Karpas-422 (cell line): Measurements from ENCODE around the gene CLCN4. TPM values are rescaled to one million over a fixed set of nuclear protein-coding genes. Genes with fewer than 3 reads are reported as not detected.

Source experiments
- DNase-seq: peaks from one replicate; pipeline ENCODE4 v3.0.0-alpha.2; 2015
- H2AFZ ChIP-seq: fragments of 200-600 bp; sonication (generic); 2 replicates; pipeline ENCODE4 v1.6.1; 2014; ENCODE audit warnings: antibody characterized with exemption, low read length, mixed read lengths
- H3K27ac ChIP-seq: fragments of 200-600 bp; sonication (generic); 2 replicates; pipeline ENCODE4 v1.5.1; 2014; ENCODE audit warnings: mild to moderate bottlenecking, low read length, moderate library complexity
- H3K27me3 ChIP-seq: fragments of 200-600 bp; sonication (generic); 2 replicates; pipeline ENCODE4 v1.6.1; 2014; ENCODE audit warnings: low read length, mixed read lengths
- H3K36me3 ChIP-seq: fragments of 200-600 bp; sonication (generic); 2 replicates; pipeline ENCODE4 v1.6.1; 2014; ENCODE audit warnings: low read length, mixed read lengths; ENCODE audit not compliant: insufficient read depth
- H3K4me1 ChIP-seq: fragments of 200-600 bp; sonication (generic); 2 replicates; pipeline ENCODE4 v1.6.1; 2014; ENCODE audit warnings: mild to moderate bottlenecking, low read length, mixed read lengths
- H3K4me2 ChIP-seq: fragments of 200-600 bp; sonication (generic); 2 replicates; pipeline ENCODE4 v1.6.1; 2014; ENCODE audit warnings: low read length, low read depth, mild to moderate bottlenecking; ENCODE audit not compliant: poor library complexity, severe bottlenecking
- H3K4me3 ChIP-seq: fragments of 200-600 bp; sonication (generic); 2 replicates; pipeline ENCODE4 v1.5.1; 2014; ENCODE audit warnings: mild to moderate bottlenecking, antibody characterized with exemption, low read length, mixed read lengths
- H3K79me2 ChIP-seq: fragments of 200-600 bp; sonication (generic); 2 replicates; pipeline ENCODE4 v1.6.1; 2014; ENCODE audit warnings: mild to moderate bottlenecking, low read length, mixed read lengths
- H3K9ac ChIP-seq: fragments of 200-600 bp; sonication (generic); 2 replicates; pipeline ENCODE4 v1.6.0; 2014; ENCODE audit warnings: low read length
- H3K9me2 ChIP-seq: fragments of 200-600 bp; sonication (generic), shearing (Covaris generic); replicated peaks from 2 replicates; pipeline ENCODE4 v1.6.0; 2014; ENCODE audit warnings: mild to moderate bottlenecking, low read length, moderate library complexity; ENCODE audit not compliant: insufficient read depth
- H3K9me3 ChIP-seq: fragments of 300-700, 200-600 bp; sonication (generic); 2 replicates; pipeline ENCODE4 v1.6.1; 2014; ENCODE audit warnings: low read length, mixed read lengths
- H4K20me1 ChIP-seq: fragments of 200-600 bp; sonication (generic); 2 replicates; pipeline ENCODE4 v1.6.1; 2014; ENCODE audit warnings: mild to moderate bottlenecking, antibody characterized with exemption, low read length, low read depth; ENCODE audit not compliant: insufficient read depth
- total RNA-seq: library from RNA; depleted of rRNA; stranded (reverse); fragments of >200 nt; shearing (Covaris generic); gene quantifications from 2 replicates; pipeline ENCODE4 v1.2.3, GENCODE V29; 2014; ENCODE audit warnings: low replicate concordance

The CLCN4 gene
- total RNA-seq, 1 experiment from 2014 or later, result 6.3 TPM

DNA sequence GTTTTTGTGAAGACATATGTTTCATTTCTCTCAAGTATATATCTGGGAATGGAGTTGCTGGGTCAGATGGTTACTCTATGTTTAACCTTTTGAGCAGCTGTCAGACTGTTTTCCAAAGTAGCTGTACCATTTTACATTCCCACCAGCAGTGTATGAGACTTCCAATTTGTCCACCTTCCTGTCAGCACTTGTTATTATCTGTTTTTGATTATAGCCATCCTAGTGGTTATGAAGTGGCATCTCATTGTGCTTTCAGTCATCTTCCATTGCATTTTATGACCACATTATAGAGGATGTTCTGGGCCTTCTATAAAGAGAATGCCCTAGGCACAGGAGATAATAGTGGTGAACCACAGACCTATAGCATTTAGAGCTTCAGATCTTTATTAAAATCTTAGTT lies 39.2 kb downstream of the CLCN4 start:
- H3K4me3 ChIP-seq, result no peak overlapping the region

DNA sequence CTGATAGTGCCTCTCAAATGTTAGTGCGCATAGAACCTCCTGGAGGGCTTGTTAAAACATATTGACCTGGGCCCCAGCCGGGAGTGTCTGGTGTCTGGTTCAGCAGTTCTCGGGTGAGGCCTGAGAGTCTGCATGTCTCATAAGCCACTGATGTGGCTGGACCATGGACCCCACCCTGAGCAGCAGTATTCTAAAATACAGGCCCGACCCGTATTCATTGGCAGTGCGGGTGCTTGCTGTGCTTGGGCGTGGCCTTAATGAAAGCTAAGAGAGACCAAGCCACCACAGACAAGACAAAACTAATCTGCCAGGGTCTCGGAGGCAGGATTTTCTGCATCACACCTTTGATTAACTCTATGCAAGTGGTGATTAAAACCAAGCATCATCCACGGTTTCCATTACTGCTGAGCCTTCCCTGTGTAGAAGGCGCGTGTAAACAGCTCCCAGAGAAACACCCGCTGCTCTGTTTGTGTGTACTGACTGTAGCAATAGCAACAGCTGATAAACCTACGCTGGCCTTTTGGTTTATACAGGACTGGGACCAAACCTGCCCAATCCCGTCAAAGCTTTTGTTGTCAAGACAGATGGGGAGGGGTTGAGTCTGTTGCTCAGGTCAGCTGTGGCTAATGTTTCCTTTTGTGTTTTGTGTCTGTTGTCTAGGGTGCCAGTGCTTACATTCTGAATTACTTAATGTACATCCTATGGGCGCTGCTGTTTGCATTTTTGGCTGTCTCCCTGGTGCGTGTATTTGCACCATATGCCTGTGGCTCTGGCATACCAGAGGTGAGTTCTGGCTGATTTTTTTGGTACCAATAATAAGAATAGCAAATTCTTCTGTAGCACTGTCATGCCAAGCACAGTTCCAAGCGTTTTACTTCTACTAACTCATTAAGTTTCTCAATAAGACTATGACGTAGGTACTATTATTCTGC lies 40.8 kb downstream of the CLCN4 start:
- DNase-seq, result no peak
- Histone ChIP-seq H3K4me2 (no peak overlapping the region), H3K79me2 (no peaks in the 10 kb centered on the region), H2AFZ (no peak overlapping the region), H3K4me1 (peaks cover 18% of the 10 kb centered on the region), H3K27ac (no peak overlapping the region), H3K9me2 (no peaks in the 10 kb centered on the region), H3K36me3 (no peaks in the 10 kb centered on the region), H3K9me3 (no peaks in the 10 kb centered on the region), H3K27me3 (no peaks in the 10 kb centered on the region), H3K9ac (no peak overlapping the region), H4K20me1 (no peaks in the 10 kb centered on the region), H3K4me3 (no peak overlapping the region)

More for the DNA sequence above, 39.2 kb downstream of the CLCN4 start:
- Histone ChIP-seq H3K9ac (no peak overlapping the region), H3K27me3 (no peaks in the 10 kb centered on the region), H3K4me1 (peaks cover 18% of the 10 kb centered on the region), H4K20me1 (no peaks in the 10 kb centered on the region), H3K9me3 (no peaks in the 10 kb centered on the region), H3K9me2 (no peaks in the 10 kb centered on the region), H2AFZ (no peak overlapping the region), H3K36me3 (no peaks in the 10 kb centered on the region), H3K27ac (no peak overlapping the region), H3K79me2 (no peaks in the 10 kb centered on the region), H3K4me2 (no peak overlapping the region)
- no peak for DNase-seq

DNA sequence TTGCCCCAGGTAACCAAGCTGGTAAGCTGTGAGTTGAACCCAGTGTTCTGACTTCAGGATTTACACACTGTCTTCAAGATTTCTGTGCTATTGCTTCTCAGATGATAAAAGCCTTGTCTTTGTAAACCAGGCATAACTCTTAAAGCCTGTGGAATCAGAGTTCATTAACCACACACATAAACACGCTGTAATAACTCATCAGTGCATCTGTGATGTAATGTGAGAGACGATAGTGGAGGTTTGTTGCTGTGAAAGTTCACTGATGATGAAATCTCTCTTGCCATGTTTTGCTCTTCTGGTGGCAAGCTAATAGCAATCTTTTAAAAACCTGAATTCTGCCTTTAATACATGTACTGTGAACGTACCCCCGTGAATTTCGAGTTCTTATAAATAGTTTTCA lies 41.5 kb downstream of the CLCN4 start:
- no peak for DNase-seq
- Histone ChIP-seq H3K27ac (no peak overlapping the region), H4K20me1 (no peaks in the 10 kb centered on the region), H3K9me3 (no peaks in the 10 kb centered on the region), H3K4me2 (no peak overlapping the region), H3K27me3 (no peaks in the 10 kb centered on the region), H3K36me3 (no peaks in the 10 kb centered on the region), H3K9ac (no peak overlapping the region), H3K79me2 (no peaks in the 10 kb centered on the region), H3K4me3 (no peak overlapping the region), H2AFZ (no peak overlapping the region), H3K4me1 (peaks cover 18% of the 10 kb centered on the region), H3K9me2 (no peaks in the 10 kb centered on the region)

DNA sequence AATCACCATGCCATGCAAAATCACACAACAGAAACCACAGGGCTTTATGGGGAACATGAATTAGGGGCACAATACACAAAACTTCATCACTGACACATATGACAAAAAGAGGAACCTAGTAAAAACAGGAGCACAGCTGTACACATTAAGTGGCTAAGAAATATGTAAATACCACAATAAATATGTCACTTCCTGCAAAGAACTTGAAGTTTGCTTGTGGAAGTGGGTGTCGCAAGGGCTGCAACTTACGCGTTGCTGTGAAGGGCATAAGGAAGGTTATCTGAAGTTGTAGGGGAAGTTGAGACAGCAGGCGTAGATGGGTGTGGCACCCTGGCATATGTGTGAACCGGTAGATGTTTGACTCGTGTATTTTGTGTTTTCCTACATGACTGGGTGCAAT lies 42.4 kb downstream of the CLCN4 start:
- H4K20me1 ChIP-seq, result no peaks in the 10 kb centered on the region
- H3K4me1 ChIP-seq, result peaks cover 18% of the 10 kb centered on the region
- no peaks in the 10 kb centered on the region for H3K79me2 ChIP-seq
- H3K36me3 ChIP-seq, result no peaks in the 10 kb centered on the region
- DNase-seq, result peak; percentile 88
- H3K27me3 ChIP-seq, result no peaks in the 10 kb centered on the region
- H3K9me3 ChIP-seq, result no peaks in the 10 kb centered on the region
- H3K27ac ChIP-seq, result peak overlapping the region; percentile 58
- H2AFZ ChIP-seq, result no peak overlapping the region
- no peaks in the 10 kb centered on the region for H3K9me2 ChIP-seq
- no peak overlapping the region for H3K4me3 ChIP-seq
- no peak overlapping the region for H3K9ac ChIP-seq
- peak overlapping the region; percentile 14 for H3K4me2 ChIP-seq

DNA sequence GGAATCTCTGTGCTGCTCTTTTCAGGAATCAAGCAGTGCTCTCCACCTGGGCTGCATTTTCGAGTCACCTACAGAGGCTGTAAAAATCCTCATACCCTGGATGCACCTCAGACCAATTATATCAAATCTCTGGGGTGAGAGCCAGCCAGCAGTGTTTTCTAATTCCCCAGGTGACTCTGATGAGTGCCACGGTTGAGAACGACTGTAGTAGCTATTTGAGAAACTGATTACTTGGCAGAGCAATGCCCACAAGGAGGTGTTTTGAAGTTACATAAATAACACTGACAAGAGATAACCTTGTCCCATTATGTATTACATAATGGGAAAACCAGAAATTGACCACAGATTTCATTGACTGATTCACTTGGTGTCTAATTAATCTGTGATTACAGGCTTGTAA lies 46.8 kb downstream of the CLCN4 start:
- Histone ChIP-seq H3K4me2 (no peak overlapping the region), H3K27ac (no peak overlapping the region), H4K20me1 (no peaks in the 10 kb centered on the region), H3K9me2 (no peaks in the 10 kb centered on the region), H3K27me3 (no peaks in the 10 kb centered on the region), H3K9me3 (no peaks in the 10 kb centered on the region), H3K4me3 (no peak overlapping the region), H3K79me2 (no peaks in the 10 kb centered on the region), H3K36me3 (no peaks in the 10 kb centered on the region), H3K4me1 (peaks cover 17% of the 10 kb centered on the region), H2AFZ (no peak overlapping the region), H3K9ac (no peak overlapping the region)
- DNase-seq, result no peak

DNA sequence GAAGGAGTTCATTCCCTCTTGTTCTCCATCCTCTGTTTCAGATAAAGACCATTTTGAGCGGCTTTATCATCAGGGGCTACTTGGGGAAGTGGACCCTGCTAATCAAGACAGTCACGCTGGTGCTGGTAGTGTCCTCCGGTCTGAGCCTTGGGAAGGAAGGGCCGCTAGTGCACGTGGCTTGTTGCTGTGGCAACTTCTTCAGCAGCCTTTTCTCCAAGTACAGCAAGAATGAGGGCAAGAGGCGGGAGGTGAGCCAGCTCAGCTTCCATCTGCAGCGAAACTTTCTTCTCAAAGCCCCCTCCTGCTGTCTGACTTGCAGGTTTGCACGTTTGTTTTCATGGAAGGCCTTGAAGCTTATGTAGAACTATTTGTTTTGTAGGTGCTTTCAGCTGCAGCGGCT lies 49.5 kb downstream of the CLCN4 start:
- Histone ChIP-seq H3K9me3 (no peaks in the 10 kb centered on the region), H3K4me1 (no peaks in the 10 kb centered on the region), H3K4me3 (no peak overlapping the region), H3K79me2 (no peaks in the 10 kb centered on the region), H3K27ac (no peak overlapping the region), H2AFZ (no peak overlapping the region), H3K4me2 (no peak overlapping the region), H3K9ac (no peak overlapping the region), H3K36me3 (no peaks in the 10 kb centered on the region), H4K20me1 (no peaks in the 10 kb centered on the region), H3K9me2 (no peaks in the 10 kb centered on the region), H3K27me3 (no peaks in the 10 kb centered on the region)
- no peak for DNase-seq

DNA sequence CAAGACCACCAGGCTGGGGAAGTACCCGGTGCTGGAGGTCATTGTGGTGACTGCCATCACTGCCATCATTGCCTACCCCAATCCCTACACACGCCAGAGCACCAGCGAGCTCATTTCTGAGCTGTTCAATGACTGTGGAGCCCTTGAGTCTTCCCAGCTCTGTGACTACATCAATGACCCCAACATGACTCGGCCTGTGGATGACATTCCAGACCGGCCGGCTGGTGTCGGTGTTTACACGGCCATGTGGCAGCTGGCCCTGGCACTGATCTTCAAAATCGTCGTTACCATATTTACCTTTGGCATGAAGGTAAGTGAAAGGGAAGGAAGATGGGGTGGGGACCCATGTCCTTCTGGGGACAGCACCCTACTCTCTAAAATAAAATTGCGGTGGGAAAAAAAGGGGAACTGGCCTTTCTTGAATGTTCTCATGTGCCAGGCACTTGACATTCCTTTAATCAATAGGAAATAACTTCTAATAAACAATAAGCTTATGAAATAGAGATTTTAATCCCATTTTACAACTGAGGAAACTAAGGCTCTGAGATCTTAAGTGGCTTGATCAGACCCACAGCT lies 51.6 kb downstream of the CLCN4 start:
- no peaks in the 10 kb centered on the region for H3K9me2 ChIP-seq
- no peak for DNase-seq
- no peaks in the 10 kb centered on the region for H3K36me3 ChIP-seq
- no peaks in the 10 kb centered on the region for H3K4me1 ChIP-seq
- H3K27me3 ChIP-seq, result no peaks in the 10 kb centered on the region
- H3K79me2 ChIP-seq, result no peaks in the 10 kb centered on the region
- H3K9ac ChIP-seq, result no peak overlapping the region
- H3K4me2 ChIP-seq, result no peak overlapping the region
- no peak overlapping the region for H2AFZ ChIP-seq
- H3K4me3 ChIP-seq, result no peak overlapping the region
- H4K20me1 ChIP-seq, result no peaks in the 10 kb centered on the region
- H3K27ac ChIP-seq, result no peak overlapping the region
- H3K9me3 ChIP-seq, result no peaks in the 10 kb centered on the region

DNA sequence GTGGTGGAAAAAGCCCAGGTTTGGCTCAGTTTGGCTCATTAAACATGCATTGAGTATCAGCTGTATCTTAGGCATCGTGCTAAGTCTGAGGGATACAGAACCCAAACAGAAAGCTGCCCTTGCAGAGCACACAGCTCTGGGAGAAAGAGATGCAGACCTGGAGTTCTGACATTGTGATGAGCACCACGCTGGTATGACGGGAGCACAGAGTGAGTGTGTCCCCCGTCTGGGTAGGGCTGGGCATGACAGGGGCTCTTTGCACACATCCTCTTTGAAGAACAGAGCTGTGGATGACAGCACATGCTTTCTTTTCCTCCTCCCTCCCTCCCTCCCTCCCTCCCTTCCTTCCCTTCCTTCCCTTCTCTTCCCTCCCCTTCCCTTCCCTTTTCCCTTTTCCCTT lies 52.2 kb downstream of the CLCN4 start:
- no peaks in the 10 kb centered on the region for H4K20me1 ChIP-seq
- no peaks in the 10 kb centered on the region for H3K36me3 ChIP-seq
- no peaks in the 10 kb centered on the region for H3K9me3 ChIP-seq
- H3K79me2 ChIP-seq, result no peaks in the 10 kb centered on the region
- H3K9me2 ChIP-seq, result no peaks in the 10 kb centered on the region
- no peak for DNase-seq
- no peaks in the 10 kb centered on the region for H3K27me3 ChIP-seq
- H3K9ac ChIP-seq, result no peak overlapping the region
- H3K27ac ChIP-seq, result no peak overlapping the region
- H3K4me1 ChIP-seq, result no peaks in the 10 kb centered on the region
- no peak overlapping the region for H3K4me2 ChIP-seq
- no peak overlapping the region for H3K4me3 ChIP-seq
- H2AFZ ChIP-seq, result no peak overlapping the region
